Measurements from ENCODE around the gene CD72. TPM values are rescaled to one million over a fixed set of nuclear protein-coding genes. Genes with fewer than 3 reads are reported as not detected.

CD72 gene
- total RNA-seq, 2 experiments from 2014 or later = 67.6 to 91.4 TPM

DNA sequence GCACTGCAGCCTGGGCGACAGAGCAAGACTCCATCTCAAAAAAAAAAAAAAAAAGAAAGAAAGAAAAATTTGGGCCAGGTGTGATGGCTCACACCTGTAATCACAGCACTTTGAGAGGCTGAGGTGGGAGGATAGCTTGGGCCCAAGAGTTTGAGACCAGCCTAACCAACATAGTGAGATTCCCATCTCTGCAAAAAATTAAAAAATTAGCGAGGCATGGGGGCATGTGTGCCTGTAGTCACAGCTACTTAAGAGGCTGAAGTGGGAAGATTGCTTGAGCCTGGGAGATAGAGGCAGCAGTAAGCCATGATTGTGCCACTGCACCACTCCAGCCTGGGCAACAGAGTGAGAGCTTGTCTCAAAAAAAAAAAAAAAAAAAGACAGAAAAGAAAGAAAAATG lies 35.4 kb upstream of the CD72 start:
- ChIA-PET CTCF (ENCODE audit: unreplicated experiment) (no interaction called here), POLR2A (interaction anchor here (0.6 to 1.2 kb wide), 6 partner anchors 11 to 90 kb away, joined by 3 to 5 read pairs (median 3); partner anchors contain the start of gene ARHGEF39)
- peaks cover 50% of the 10 kb centered on the region for H3K4me1 ChIP-seq (ENCODE audit: insufficient read depth, low read length, poor library complexity, severe bottlenecking)
- no peak overlapping the region; the same call in 1 of the 2 replicates for H2AFZ ChIP-seq (ENCODE audit: low read length)
- intact Hi-C loops (cut with micrococcal nuclease; ENCODE audit: unreplicated experiment) = no loop called here
- H3K36me3 ChIP-seq (ENCODE audit: insufficient read depth, low read length) = peaks cover 16% of the 10 kb centered on the region
- H3K9me2 ChIP-seq (ENCODE audit: insufficient read depth, low read length) = no peaks in the 10 kb centered on the region
- H4K20me1 ChIP-seq (ENCODE audit: insufficient read depth, low read length) = no peaks in the 10 kb centered on the region
- H3K79me2 ChIP-seq (ENCODE audit: insufficient read depth, low read depth, low read length) = peaks cover 31% of the 10 kb centered on the region; the same call in 1 of the 2 replicates
- no TSS peak for BruUV-seq (replicated peaks)
- DNase-seq (ENCODE audit: low spot score) = no peak
- H3K9me3 ChIP-seq (ENCODE audit: low read length) = no peaks in the 10 kb centered on the region
- H3K4me3 ChIP-seq (ENCODE audit: low read depth, low read length, poor library complexity, severe bottlenecking) = no peak overlapping the region
- no peak for TF ChIP-seq EZH2phosphoT487 (IDR thresholded peaks at IDR 0.05; ENCODE audit: borderline replicate concordance, low read depth, low read length)
- TF ChIP-seq, protein P1, sequence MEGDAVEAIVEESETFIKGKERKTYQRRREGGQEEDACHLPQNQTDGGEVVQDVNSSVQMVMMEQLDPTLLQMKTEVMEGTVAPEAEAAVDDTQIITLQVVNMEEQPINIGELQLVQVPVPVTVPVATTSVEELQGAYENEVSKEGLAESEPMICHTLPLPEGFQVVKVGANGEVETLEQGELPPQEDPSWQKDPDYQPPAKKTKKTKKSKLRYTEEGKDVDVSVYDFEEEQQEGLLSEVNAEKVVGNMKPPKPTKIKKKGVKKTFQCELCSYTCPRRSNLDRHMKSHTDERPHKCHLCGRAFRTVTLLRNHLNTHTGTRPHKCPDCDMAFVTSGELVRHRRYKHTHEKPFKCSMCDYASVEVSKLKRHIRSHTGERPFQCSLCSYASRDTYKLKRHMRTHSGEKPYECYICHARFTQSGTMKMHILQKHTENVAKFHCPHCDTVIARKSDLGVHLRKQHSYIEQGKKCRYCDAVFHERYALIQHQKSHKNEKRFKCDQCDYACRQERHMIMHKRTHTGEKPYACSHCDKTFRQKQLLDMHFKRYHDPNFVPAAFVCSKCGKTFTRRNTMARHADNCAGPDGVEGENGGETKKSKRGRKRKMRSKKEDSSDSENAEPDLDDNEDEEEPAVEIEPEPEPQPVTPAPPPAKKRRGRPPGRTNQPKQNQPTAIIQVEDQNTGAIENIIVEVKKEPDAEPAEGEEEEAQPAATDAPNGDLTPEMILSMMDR (conservative IDR thresholded peaks at IDR 0.05; ENCODE audit: low read length) = no peak
- H3K4me2 ChIP-seq (ENCODE audit: low read length) = no peak overlapping the region
- no peak overlapping the region for H3K27ac ChIP-seq (ENCODE audit: low read depth, low read length, poor library complexity, severe bottlenecking)

DNA sequence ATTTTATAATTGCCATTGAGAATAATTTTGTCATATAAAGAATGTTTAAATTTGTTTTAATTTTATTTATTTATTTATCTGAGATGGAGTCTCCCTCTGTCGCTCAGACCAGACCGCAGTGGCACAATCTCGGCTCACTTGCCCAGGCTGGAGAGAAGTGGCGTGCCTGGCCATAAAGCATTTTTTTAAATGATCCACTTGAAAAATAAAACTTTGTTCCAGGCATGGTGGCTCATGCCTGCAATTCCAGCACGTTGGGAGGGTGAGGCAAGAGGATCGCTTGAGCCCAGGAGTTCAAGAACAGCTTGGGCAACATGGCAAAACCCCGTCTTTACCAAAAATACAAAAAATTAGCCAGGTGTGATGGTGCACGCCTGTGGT lies 34.6 kb upstream of the CD72 start:
- Histone ChIP-seq H3K36me3 (ENCODE audit: insufficient read depth, low read length) (peaks cover 23% of the 10 kb centered on the region), H3K9me3 (ENCODE audit: low read length) (no peaks in the 10 kb centered on the region), H3K9me2 (ENCODE audit: insufficient read depth, low read length) (no peaks in the 10 kb centered on the region), H3K4me2 (ENCODE audit: low read length) (no peak overlapping the region), H2AFZ (ENCODE audit: low read length) (no peak overlapping the region; the same call in 1 of the 2 replicates), H3K79me2 (ENCODE audit: insufficient read depth, low read depth, low read length) (peaks cover 31% of the 10 kb centered on the region; the same call in 1 of the 2 replicates), H4K20me1 (ENCODE audit: insufficient read depth, low read length) (no peaks in the 10 kb centered on the region), H3K4me1 (ENCODE audit: insufficient read depth, low read length, poor library complexity, severe bottlenecking) (peaks cover 56% of the 10 kb centered on the region), H3K4me3 (ENCODE audit: low read depth, low read length, poor library complexity, severe bottlenecking) (no peak overlapping the region), H3K27ac (ENCODE audit: low read depth, low read length, poor library complexity, severe bottlenecking) (no peak overlapping the region)
- ChIA-PET CTCF (ENCODE audit: unreplicated experiment) (no interaction called here), POLR2A (interaction anchor here (0.8 to 1.2 kb wide), 2 partner anchors 12 to 18 kb away, joined by 3 read pairs; partner anchors contain the start of gene ARHGEF39)
- no peak for DNase-seq (ENCODE audit: low spot score)
- no peak for TF ChIP-seq EZH2phosphoT487 (IDR thresholded peaks at IDR 0.05; ENCODE audit: borderline replicate concordance, low read depth, low read length)
- TF ChIP-seq, protein P1 (conservative IDR thresholded peaks at IDR 0.05; ENCODE audit: low read length) = no peak
- BruUV-seq (replicated peaks) = no TSS peak
- intact Hi-C loops (cut with micrococcal nuclease; ENCODE audit: unreplicated experiment) = no loop called here
